ENCODE results near the gene PRKAA2.

DNA sequence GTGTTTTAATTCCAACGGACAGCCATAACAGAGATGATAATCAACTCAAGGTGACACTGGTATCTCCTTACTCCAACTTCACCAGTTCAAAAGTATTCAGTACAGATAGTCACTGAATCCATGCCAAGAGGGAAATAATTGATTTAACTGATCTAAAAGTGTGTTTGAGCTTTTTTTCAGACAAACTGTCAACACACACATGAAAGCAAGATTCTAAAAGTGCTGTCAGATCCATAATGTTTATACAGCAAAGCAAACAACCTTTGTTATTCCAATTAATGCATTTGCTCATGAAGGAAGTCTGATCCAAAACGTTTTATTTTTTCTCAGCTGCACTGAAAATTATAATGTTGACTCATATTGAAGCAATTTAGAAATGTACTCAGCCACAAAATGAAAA, 5.9 kb upstream of the PRKAA2 start:
- TF ChIP-seq, protein P1, sequence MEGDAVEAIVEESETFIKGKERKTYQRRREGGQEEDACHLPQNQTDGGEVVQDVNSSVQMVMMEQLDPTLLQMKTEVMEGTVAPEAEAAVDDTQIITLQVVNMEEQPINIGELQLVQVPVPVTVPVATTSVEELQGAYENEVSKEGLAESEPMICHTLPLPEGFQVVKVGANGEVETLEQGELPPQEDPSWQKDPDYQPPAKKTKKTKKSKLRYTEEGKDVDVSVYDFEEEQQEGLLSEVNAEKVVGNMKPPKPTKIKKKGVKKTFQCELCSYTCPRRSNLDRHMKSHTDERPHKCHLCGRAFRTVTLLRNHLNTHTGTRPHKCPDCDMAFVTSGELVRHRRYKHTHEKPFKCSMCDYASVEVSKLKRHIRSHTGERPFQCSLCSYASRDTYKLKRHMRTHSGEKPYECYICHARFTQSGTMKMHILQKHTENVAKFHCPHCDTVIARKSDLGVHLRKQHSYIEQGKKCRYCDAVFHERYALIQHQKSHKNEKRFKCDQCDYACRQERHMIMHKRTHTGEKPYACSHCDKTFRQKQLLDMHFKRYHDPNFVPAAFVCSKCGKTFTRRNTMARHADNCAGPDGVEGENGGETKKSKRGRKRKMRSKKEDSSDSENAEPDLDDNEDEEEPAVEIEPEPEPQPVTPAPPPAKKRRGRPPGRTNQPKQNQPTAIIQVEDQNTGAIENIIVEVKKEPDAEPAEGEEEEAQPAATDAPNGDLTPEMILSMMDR (IDR thresholded peaks at IDR 0.05; ENCODE audit: low read depth, low read length, poor library complexity, severe bottlenecking) = no peak
- no peak for TF ChIP-seq EZH2phosphoT487 (IDR thresholded peaks at IDR 0.05; ENCODE audit: borderline replicate concordance, low read length)
